NCI-H524 treated with DMSO at 0.1 percent for 48 hours (cell line): ENCODE data around the gene STN1.
A peak's percentile ranks its signal among the peaks of the same experiment; 100 is the strongest.

Experiments used
- DNase-seq: peaks from one replicate; lab custom pipeline; 2025; lab: John Stamatoyannopoulos, UW

The STN1 gene, protein sequence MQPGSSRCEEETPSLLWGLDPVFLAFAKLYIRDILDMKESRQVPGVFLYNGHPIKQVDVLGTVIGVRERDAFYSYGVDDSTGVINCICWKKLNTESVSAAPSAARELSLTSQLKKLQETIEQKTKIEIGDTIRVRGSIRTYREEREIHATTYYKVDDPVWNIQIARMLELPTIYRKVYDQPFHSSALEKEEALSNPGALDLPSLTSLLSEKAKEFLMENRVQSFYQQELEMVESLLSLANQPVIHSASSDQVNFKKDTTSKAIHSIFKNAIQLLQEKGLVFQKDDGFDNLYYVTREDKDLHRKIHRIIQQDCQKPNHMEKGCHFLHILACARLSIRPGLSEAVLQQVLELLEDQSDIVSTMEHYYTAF

DNA sequence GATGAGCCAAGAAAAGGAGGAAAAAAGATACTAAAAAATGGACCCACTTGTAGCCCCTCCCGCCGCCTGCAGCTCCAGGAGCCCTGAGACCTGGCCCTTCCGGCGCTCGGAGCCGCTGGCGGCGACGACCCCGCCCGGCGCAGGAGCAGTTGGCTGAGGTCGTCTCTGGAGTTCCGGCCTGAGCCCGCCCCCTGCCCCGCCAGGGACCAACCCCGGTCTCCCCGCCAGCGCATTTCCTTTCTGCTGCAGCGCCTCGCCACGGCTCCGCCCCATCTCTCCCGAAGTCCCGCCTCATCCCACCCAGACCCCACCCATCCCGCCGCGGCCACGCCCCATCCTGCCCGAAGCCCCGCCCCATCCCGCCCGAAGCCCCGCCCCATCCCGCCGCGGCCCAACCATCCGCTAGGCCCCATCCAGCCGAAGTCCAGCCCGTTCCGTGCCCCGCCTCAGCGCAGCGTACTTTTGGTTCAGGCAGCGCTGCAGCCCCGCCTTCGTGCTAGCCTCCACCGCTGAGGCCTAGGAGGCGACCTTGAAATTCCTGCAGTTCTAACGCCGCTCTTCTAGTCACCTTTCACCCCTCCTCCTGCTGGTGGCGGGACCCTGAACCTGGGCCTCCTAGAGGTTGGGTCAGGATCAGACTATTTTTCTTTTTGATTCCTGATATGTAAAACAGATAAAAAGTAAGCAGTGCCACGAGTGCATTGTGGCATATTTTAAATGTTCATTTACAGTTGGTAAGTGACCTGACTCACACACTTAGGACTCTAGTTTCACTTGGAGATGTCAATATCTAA is at the start of gene STN1:
STN1 (minus strand) TSS at position 132 of the 794 bp plus-strand sequence. CDS start 590 bp downstream, outside the sequence.
- peak; percentile 39 for DNase-seq

DNA sequence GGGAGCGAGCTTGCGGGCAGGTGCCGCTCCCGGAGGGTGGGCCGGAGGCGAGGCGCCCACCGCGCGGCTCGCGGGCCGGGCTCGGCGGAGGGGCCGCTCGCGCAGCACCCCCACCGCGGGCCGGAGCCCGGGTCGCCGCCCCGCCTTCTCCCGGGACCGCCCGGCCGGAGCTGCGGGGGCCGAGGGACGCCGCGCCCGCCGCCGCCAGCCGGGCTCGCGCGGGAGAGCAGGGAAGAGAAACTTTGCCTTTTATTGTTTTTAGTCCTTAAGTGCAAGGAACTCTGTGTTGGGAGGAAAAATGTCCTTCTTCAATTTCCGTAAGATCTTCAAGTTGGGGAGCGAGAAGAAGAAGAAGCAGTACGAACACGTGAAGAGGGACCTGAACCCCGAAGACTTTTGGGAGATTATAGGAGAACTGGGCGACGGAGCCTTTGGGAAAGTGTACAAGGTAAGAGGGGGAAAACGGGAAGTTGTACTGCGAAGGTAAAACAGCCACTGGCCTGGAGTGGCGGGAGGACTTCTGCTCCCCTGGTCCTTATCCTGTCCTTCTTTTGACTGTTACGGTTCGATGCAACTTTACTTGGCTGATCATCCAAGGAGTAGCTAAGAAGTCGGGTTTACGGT is 49.6 kb upstream of the STN1 start:
- no peak for DNase-seq

DNA sequence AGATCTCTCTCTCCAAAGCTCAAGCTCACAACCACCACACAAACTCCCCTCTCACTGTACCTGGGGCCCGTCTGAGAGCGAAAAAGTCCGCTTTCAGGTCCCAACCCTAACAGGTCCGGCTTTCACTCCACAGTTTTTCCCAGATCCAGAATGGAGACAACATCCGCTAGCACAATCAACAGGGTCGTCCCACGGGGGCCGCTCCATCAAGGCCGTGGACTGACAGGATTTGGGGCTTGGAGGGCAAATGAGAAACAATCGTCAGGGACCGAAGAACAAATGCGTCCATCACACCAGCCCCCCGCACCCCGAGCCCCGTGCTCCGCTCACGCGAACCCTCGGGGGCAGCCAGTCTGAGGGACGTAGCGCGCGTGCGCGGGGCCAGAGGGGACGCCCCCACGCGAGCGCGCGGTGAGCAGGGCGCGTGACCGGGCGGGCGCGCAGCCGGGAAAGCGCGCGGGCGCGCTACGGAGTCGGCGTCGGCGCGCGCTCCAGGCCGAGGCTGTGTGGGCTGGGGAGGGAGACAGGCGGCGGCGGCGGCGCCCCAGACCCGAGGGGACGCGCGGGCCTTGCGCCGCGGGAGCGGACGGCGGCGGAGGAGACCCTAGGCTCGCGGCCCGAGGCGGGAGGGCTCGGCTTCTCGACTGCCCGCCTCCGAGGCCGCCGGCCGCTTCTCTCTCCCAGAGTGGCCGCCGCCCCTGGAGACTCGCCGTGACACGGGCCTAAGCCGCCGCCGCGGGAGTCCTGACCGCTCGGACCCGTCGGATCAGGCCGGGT is 48.9 kb upstream of the STN1 start, which contains the start of gene SLK:
SLK (plus strand) TSS at position 470 of the 777 bp plus-strand sequence. CDS start 606 bp downstream, outside the sequence.
- no peak for DNase-seq

DNA sequence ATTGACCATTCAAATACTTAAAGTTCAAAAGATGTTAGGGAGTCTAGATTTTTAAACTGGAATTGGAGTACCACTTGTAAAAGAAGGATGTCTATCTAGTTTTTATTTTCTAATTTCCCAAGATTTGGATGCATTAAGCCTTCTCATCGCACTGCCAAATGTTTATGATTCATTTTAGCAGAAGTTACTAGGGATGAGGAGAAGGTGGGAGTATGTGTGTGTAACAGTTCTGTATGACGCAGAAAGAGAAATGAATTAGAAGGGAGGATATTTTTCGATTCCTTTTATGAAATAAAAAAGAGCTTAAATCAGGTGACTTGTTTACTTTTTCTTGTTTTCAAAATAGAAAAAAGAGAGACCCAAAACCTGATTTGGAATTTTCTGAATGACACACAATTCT is 42.1 kb upstream of the STN1 start:
- DNase-seq = no peak

DNA sequence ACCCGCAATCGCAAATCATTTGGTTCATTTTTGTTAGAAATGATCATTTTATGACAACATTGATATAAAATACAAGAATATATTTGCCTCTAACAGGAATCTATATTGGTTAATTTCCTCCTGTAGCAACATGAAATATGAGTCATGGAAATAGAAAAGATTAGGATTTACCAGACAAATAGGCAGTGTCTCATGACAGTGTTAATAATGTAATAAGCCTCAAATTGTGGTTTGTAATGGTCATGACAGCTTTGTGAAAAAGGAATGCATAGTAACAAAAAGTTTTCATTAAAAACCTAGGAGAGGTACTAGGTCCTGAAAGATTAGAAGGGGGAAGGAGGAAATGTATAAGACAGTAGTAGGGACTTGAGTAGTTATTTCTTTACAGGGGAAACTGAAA is 41.0 kb upstream of the STN1 start:
- DNase-seq = no peak

DNA sequence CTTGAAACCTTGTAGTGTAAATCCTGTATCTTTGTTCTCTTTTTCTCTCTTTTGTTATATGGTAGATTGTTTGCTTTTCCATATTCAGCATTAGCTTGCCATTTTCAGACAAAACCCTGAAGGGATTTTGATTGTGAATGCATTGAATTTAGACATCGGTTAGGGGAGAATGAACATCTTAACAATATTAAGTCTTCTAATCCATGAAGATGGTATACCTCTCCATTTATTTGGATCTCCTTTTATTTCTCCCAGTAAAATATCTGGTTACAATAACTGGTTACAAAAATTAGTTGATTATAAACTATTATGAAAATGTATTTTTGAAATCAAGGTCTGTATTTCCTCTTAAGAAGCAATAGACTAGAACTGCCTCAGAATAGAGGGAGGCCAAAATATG is 36.6 kb upstream of the STN1 start:
- no peak for DNase-seq

DNA sequence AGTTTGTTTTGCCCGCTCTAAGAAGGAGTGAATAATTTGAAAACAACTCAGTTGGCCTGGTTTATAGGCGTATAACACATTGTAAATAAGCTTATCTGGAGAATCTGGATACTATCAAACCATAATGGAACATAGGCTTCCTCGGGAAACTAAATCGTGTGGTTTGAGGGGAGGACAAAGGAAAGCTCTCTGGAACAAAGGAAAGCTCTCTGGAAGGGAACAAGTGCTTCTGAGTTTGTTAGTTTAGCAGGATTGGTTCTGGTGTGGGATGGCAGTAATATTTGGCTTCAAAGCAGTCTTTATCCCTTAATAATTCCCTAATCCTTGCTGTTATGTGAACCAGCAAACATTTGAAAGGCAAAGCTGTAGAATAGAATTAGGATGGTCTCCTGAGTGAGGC is 34.0 kb upstream of the STN1 start:
- DNase-seq = no peak

DNA sequence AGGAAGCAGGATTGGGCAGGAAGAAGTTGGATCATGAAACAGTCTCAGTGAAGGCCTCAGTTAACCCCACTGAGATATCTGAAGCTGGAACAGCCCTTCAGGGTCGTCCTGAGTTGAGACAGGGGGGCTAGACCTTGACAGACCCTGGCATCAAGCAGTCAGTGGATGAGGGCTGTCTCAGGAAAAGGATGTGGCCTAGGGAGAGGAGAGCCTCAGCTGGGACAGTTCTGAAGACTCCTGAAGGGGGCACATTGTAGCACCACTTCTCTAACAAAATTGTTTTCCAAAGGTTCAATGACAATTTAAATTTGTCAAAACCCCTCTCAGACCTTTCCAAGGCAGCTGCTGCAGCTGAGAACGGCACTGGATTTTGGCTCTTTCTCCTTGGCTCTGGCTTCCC is 33.2 kb upstream of the STN1 start:
- DNase-seq = no peak

DNA sequence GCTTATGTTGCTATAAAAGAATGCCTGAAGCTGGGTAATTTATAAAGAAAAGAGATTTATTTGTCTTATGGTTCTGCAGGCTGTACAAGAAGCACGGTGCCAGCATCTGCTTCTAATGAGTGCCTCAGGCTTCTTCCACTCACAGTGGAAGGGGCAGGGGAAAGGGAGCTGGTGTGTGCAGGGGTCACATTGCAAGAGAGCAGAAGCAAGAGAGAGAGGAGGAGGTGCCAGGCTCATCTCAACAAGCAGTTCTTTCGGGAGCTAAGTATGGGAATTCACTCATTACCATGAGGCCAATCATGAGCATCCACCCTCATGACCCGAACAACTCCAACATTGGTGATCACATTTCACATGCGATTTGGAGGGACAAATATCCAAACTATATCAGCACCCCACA is 31.7 kb upstream of the STN1 start:
- no peak for DNase-seq

DNA sequence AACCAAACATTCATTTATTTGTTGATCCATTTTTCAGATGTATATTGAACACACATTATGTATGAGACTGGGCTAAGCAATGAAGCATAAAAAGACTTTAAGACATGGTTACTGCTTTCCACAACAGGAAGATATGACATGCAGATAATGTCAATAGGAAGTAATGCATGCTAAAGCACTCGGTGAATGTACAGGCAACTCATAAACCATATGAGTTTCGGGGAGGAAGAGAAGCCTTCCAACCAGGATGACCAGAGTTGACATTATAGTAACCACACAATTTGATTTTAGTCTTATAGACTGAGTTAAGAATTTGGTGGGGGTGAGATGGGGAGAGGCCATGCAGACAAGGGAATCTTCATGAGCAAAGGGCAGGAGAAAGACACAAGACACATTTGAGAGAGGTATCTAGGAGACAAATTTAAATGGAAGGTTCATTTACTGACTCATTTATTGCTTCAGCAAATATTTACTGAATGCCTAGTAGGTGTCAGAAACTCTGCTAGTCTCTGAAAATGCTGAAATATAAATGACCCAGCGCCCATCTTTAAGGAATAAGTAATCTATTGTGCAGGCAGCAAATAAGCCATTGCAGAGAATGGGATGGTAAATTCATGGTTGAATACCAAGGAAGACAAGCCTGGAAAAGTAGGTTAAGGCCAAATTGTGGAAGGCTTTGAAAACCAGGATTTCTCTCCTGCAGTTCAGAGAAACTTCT is 30.0 kb upstream of the STN1 start:
- DNase-seq = no peak

DNA sequence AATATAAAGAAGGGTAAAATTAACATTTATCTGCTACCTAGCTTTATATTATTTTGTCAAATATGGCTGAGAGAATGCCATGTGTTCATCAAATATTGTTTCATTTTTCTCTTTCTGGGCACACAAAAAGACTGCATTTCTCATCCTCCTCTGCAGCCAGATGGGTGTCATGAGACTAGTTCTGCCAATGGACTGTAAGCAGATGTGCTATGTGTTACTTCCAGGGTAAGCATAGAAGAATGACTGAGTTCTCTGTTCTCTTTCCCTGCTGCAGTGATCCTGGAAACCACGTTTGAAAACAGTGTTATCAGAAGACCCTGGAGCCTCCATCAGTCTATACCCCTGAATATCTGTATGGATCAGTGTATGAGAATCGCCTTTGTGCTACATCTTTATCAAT is 24.9 kb upstream of the STN1 start:
- no peak for DNase-seq

DNA sequence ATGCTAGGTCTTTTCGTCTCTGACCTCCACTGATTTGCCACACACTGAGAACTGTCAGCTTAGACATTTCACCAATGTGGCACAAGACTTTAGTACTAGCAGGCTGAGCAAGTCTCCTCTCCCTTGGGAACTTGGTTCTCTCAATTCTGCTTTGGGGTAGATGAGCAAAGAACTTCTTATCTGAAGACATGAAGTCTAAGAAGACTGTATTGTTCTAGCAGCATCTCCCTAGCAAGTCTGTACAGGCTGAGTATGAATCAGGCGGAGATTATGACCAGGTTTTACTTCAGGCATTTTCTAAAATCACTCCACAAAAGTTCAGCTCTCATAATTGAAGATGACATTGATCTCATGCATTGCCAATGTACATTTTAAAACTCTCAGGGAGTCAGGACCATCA is 23.8 kb upstream of the STN1 start:
- DNase-seq = no peak

DNA sequence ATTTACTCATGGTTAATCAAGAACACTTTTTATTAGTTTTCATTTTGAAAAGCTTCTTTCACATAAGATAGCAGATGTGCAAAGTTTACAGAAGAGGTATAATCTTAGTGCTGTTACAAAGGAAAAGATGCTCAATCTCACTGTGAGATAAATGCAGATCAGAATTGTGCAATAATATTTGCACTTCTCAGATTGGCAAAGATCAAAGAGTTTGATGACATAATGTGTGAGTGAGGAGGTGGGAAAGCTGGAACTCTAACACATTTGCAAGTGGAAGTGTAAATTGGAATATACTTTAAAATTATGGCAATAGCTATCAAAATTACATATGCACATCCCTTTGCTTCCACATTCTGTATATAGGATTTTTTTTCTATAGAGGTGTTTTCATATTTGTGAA is 21.5 kb upstream of the STN1 start:
- no peak for DNase-seq

DNA sequence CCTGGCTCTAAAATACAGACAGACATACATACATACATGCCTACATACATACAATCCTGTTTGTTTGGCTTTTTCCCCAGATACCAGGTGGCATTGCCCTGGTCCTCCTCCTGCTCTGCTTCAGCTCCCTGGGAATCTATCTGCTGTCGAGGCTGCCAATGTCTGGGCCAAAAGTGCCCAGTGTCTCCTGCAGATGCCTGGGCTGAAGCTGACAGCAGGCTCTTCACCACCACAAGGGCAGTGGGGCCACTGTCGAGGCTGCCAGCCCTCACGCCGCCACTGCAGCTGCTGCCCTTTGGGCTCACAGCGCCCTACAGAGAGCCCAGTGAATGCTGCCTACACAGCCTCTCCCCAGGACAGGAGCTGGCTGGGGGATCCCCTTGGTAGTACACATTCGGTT is 18.0 kb upstream of the STN1 start:
- DNase-seq = no peak

DNA sequence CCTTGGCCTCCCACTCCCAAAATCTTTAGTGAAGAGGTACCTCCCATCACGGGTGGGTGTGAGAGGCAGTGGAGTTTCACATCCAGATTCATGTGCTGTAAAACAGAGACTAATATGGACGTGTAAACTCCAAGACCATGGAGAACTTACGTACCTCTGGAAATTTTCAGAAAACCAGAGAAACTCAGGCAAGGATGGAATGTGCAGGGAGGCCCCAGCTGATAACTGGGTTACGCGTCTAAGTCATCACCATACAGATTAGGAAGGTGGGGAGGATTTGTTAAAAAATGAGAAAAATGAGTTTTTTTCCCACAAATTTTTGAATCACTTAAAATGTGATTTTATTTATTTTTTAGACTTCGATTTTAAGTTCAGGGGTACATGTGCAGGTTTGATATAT is 16.3 kb upstream of the STN1 start:
- DNase-seq = no peak

DNA sequence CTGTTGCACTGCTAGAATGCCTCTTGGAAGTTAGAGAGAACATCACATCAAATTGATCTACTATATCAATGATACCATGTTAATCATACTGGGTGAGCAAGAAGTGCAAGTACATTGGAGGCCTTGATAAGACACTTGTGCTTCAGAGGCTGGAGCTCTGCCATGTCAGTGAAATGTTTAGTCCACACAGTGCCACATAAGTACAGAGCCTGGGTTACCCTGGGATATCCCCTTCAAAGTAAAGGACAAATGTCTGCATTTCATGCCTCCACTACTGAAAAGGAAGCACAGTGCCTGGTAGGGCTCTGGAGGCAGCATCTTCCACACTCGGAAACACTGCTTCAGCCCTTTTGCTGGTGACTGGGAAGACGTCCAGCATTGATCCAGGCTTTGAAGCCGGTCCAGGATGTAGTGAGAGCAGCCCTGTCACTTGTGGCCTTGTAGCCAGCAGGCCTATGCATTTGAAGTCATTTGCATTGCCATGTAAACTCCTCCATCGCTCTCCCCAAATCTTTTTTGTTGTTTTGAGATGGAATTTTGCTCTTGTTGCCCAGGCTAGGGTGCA is 15.7 kb upstream of the STN1 start:
- no peak for DNase-seq

DNA sequence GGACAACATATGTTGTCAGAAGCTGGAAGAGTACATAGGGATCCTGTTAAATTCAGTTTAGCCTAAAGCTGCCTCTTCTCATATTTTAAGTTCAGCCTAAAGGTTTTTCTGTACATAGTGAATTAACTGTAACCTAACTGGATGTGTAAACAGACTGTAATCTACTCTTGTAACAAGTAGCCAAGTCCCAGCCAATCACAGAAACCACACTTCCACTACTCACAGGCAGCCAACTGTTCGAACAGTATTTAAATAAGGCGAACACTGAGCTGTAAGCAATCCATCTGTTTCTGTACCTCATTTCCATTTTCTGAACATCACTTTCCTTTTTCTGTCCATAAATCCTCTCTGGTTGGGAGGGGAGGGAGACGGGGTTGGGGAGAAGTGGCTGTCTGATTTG is 15.0 kb upstream of the STN1 start:
- peak; percentile 63 for DNase-seq

DNA sequence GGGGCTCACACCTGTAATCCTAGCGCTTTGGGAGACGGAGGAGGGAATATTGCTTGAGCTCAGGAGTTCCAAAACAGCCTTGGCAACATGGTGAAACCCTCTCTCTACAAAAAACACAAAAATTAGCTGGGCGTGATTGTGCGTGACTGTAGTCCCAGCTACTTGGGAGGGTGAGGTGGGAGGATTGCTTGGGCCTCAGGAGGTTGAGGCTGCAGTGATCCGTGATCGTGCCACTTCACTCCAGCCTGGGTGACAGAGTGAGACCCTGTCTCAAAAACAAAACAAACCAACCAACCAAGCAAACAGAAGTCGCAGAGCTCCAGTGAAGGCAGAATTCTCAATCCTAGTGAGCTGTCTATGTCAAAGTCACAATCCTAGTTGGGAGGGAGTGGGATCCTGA is 14.3 kb upstream of the STN1 start:
- DNase-seq = no peak

DNA sequence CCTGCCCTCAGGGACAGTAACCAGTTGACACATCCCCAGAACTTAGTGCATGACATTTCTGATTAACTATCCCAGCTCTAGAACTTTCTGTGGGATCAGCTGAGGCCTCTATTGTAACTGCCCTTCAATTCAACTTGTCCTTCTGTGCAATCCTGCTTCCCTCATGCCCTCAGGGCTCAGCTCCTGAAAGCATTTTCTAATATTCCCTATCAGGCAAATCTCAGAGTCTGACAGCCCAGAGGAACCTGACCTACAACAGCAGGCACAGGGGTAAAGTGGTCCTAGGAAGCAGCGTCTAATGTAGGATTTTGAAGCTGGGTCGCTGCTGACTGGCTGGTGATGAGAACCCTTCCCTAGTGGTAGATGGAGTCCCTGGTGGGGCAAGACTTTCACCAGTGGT is 13.6 kb upstream of the STN1 start:
- DNase-seq = no peak

DNA sequence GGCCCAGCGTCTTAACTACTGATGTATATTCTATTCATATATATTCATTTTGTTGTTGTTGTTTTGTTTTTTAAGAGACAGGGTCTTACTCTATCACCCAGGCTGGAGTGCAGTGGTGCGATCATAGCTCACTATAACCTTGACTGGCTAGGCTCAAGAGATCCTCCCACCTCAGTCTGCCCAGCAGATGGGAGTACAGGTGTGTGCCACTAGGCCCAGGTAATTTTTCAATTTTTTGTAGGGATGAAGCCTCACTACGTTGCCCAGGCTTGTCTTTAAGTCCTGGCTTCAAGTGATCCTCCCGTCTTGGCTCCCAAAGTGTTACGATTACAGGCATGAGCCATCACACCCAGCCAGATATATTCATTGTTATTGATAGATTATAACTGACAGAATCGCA is 12.9 kb upstream of the STN1 start:
- DNase-seq = no peak

DNA sequence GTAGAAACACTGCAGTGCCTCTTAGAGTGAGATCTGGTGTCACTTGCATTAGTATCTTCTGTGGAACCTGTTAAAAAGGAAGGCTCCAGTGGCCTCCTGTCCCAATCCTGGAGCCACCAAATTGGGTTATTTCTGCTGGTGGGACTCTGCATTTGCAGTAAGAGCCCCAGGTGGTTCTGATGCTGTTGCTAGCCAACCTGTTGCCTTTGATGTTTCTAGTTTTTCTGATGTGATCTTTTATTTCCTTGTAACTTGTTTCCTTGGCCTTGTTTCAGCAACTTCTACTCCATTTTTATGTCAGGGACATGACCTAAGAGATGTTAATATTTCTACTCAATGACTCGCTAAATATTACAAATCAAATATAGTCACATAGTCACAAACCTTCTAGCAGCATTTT is 12.5 kb upstream of the STN1 start:
- DNase-seq = peak; percentile 44
